H9 (cell line): Measurements from ENCODE around the gene TFRC. TPM values are rescaled to one million over a fixed set of nuclear protein-coding genes. Genes with fewer than 3 reads are reported as not detected.

Experiments used
- DNase-seq: peaks from one replicate; pipeline ENCODE4 v3.0.0-alpha.2; 2017
- H2AFZ ChIP-seq: one replicate; pipeline ENCODE4 v1.6.1; 2013; ENCODE audit warnings: mild to moderate bottlenecking, low read length, control low read depth, moderate library complexity
- H2AK5ac ChIP-seq: 2 replicates; pipeline ENCODE4 v1.6.1; 2013; ENCODE audit warnings: low read length, control low read depth, mixed read lengths; ENCODE audit not compliant: insufficient read length
- H2BK120ac ChIP-seq: one replicate; pipeline ENCODE4 v1.6.1; 2013; ENCODE audit warnings: low read depth, mild to moderate bottlenecking, low read length, control low read depth, inconsistent platforms; ENCODE audit not compliant: poor library complexity, severe bottlenecking
- H2BK12ac ChIP-seq: 2 replicates; pipeline ENCODE4 v1.6.1; 2013; ENCODE audit warnings: low read length, control low read depth, mixed read lengths, low read depth; ENCODE audit not compliant: insufficient read length
- H2BK15ac ChIP-seq: 2 replicates; pipeline ENCODE4 v1.6.1; 2013; ENCODE audit warnings: low read depth, low read length, control low read depth
- H2BK20ac ChIP-seq: one replicate; pipeline ENCODE4 v1.6.1; 2013; ENCODE audit warnings: low read depth, mild to moderate bottlenecking, low read length, control low read depth, inconsistent platforms; ENCODE audit not compliant: poor library complexity, severe bottlenecking
- H2BK5ac ChIP-seq: 2 replicates; pipeline ENCODE4 v1.6.1; 2013; ENCODE audit warnings: low read length, control low read depth, mixed read lengths; ENCODE audit not compliant: insufficient read length
- H3K14ac ChIP-seq: 2 replicates; pipeline ENCODE4 v1.6.1; 2013; ENCODE audit warnings: low read length, control low read depth; ENCODE audit not compliant: insufficient read depth
- H3K18ac ChIP-seq: 2 replicates; pipeline ENCODE4 v1.6.1; 2013; ENCODE audit warnings: low read depth, mild to moderate bottlenecking, mixed read lengths, low read length, control low read depth; ENCODE audit not compliant: insufficient read length
- H3K23ac ChIP-seq: 2 replicates; pipeline ENCODE4 v1.6.1; 2013; ENCODE audit warnings: low read length, control low read depth, mixed read lengths, low read depth; ENCODE audit not compliant: insufficient read length
- H3K23me2 ChIP-seq: 2 replicates; pipeline ENCODE4 v1.6.1; 2013; ENCODE audit warnings: low read depth, mild to moderate bottlenecking, mixed read lengths, low read length, control low read depth; ENCODE audit not compliant: insufficient read length, poor library complexity, severe bottlenecking
- H3K27ac ChIP-seq: 2 replicates; pipeline ENCODE4 v1.5.1; 2013; ENCODE audit warnings: low read length, control low read depth, mixed read lengths, low read depth; ENCODE audit not compliant: insufficient read length
- H3K27me3 ChIP-seq: 2 replicates; pipeline ENCODE4 v1.6.1; 2013; ENCODE audit warnings: low read length, control low read depth, inconsistent platforms; ENCODE audit not compliant: insufficient read depth
- H3K4ac ChIP-seq: 2 replicates; pipeline ENCODE4 v1.6.1; 2013; ENCODE audit warnings: low read depth, mild to moderate bottlenecking, control low read depth, inconsistent platforms, low read length, moderate library complexity
- H3K4me1 ChIP-seq: 2 replicates; pipeline ENCODE4 v1.6.1; 2013; ENCODE audit warnings: low read length, control low read depth, inconsistent platforms; ENCODE audit not compliant: insufficient read depth
- H3K4me2 ChIP-seq: 2 replicates; pipeline ENCODE4 v1.6.1; 2013; ENCODE audit warnings: low read length, control low read depth, mixed read lengths; ENCODE audit not compliant: insufficient read length, insufficient read depth
- H3K56ac ChIP-seq: 2 replicates; pipeline ENCODE4 v1.6.1; 2013; ENCODE audit warnings: low read depth, mild to moderate bottlenecking, mixed read lengths, low read length, control low read depth; ENCODE audit not compliant: insufficient read length
- H3K79me1 ChIP-seq: 2 replicates; pipeline ENCODE4 v1.6.1; 2013; ENCODE audit warnings: low read depth, mild to moderate bottlenecking, moderate library complexity, low read length, control low read depth, inconsistent platforms; ENCODE audit not compliant: insufficient read depth, poor library complexity, severe bottlenecking
- H3K79me2 ChIP-seq: 2 replicates; pipeline ENCODE4 v1.6.1; 2013; ENCODE audit warnings: low read length, control low read depth, inconsistent platforms; ENCODE audit not compliant: insufficient read depth
- H3K9ac ChIP-seq: 2 replicates; pipeline ENCODE4 v1.6.1; 2013; ENCODE audit warnings: low read length, control low read depth, mixed read lengths; ENCODE audit not compliant: insufficient read length; ENCODE audit errors: extremely low read depth
- H3K9me3 ChIP-seq: one replicate; pipeline ENCODE4 v1.6.1; 2013; ENCODE audit warnings: low read depth, low read length, inconsistent platforms; ENCODE audit not compliant: control insufficient read depth
- H3T11ph ChIP-seq: one replicate; pipeline ENCODE4 v1.6.1; 2013; ENCODE audit warnings: mild to moderate bottlenecking, low read length, control low read depth, inconsistent platforms
- H4K20me1 ChIP-seq: one replicate; pipeline ENCODE4 v1.6.1; 2013; ENCODE audit not compliant: control insufficient read depth, insufficient read length, insufficient read depth
- H4K5ac ChIP-seq: 2 replicates; pipeline ENCODE4 v1.6.1; 2013; ENCODE audit warnings: low read depth, mild to moderate bottlenecking, mixed read lengths, low read length, control low read depth; ENCODE audit not compliant: insufficient read length
- H4K8ac ChIP-seq: replicated peaks from 2 replicates; pipeline ENCODE4 v1.6.1; 2013; ENCODE audit warnings: low read length, control low read depth, mixed read lengths, low read depth; ENCODE audit not compliant: insufficient read length
- H4K91ac ChIP-seq: 2 replicates; pipeline ENCODE4 v1.6.1; 2013; ENCODE audit warnings: low read depth, mild to moderate bottlenecking, moderate library complexity, mixed read lengths, low read length, control low read depth; ENCODE audit not compliant: insufficient read length
- H3K27ac Mint-ChIP-seq, 3 experiments: 2 replicates in 2 of 3; 3 replicates in 1 of 3; pipeline ENCODE4 v1.8.0; 2020 to 2021; ENCODE audit warnings: mixed read lengths in 3 of 3, mild to moderate bottlenecking in 1 of 3, moderate library complexity in 1 of 3
- H3K27me3 Mint-ChIP-seq: 2 replicates; pipeline ENCODE4 v1.8.0; 2021; ENCODE audit warnings: low read depth, mild to moderate bottlenecking, moderate library complexity, mixed read lengths
- H3K36me3 Mint-ChIP-seq, 3 experiments: 2 replicates in 2 of 3; 3 replicates in 1 of 3; pipeline ENCODE4 v1.8.0; 2020 to 2021; ENCODE audit warnings: low read depth in 3 of 3, mixed read lengths in 3 of 3; ENCODE audit not compliant: insufficient read depth in 1 of 3
- H3K4me1 Mint-ChIP-seq, 2 experiments: 2 replicates each; pipeline ENCODE4 v1.8.0; 2020; ENCODE audit warnings: mixed read lengths in 2 of 2
- H3K4me3 Mint-ChIP-seq, 2 experiments: 2 replicates in 1 of 2; 3 replicates in 1 of 2; pipeline ENCODE4 v1.8.0; 2020 to 2021; ENCODE audit warnings: mild to moderate bottlenecking in 2 of 2, mixed read lengths in 2 of 2, moderate library complexity in 1 of 2
- H3K9me3 Mint-ChIP-seq, 2 experiments: 2 replicates in 1 of 2; 3 replicates in 1 of 2; pipeline ENCODE4 v1.8.0; 2020; ENCODE audit warnings: mild to moderate bottlenecking in 2 of 2, mixed read lengths in 2 of 2, moderate library complexity in 1 of 2
- WGBS: extraction: QIAGEN DNeasy Blood & Tissue Kit; methylation state at CpG from one replicate; pipeline ENCODE4 v1.1.7; 2013; ENCODE audit warnings: missing lambda C conversion rate, low lambda C conversion rate, mixed read lengths; ENCODE audit not compliant: insufficient read length; ENCODE audit errors: extremely low coverage; 5-methylcytosine and 5-hydroxymethylcytosine counted together
- total RNA-seq: library from RNA; stranded (reverse); gene quantifications from 2 replicates; pipeline ENCODE4 v1.2.1, GENCODE V29; 2021
- TF ChIP-seq, protein P1 (sequence below): fragments of 200-600 bp; sonication (generic); conservative IDR thresholded peaks from 3 replicates; pipeline ENCODE4 v1.8.0; 2021; ENCODE audit warnings: antibody characterized with exemption, mild to moderate bottlenecking

TFRC gene
- total RNA-seq, 1 experiment from 2014 or later, result 135 TPM

DNA sequence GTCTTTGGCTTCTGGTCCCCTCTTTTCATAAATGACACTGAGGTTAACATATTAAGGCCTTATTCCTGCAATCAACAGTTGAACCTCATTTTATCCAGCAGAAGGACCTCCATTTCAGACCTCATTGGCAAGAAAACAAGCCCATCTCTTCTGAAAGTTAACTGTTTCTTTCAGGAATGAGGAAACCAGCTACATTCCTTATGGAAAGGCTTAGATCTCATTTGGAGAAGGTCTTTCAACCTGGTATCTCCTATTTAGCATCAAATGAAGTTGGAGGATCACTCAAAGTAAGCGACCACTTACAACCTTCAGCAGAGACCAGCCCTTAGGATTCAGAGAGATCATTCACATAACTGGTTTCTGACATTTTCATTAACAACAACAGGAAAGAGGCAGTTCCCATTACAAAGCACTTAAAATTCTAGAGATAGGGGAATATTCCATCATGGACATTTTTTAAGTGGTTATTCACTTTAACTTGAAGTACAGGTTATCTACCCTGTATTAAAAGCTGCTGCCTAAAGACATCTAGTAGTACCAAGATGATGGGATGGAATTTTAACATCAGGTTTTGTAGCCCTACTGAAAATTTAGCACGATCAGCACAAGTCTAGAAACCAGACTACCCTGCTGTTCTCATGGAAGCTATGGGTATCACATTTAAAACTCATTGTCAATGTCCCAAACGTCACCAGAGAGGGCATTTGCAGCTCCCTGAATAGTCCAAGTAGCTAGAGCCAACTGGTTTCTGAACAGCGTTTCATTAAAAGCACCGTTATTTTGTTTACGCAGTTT, 30.4 kb downstream of the TFRC start:
- H3K9me3 ChIP-seq, result no peaks in the 10 kb centered on the region
- no peak overlapping the region for H2AFZ ChIP-seq
- H4K8ac ChIP-seq, result no peak overlapping the region
- Mint-ChIP-seq H3K27me3 (no peaks in the 10 kb centered on the region), H3K27ac (peak overlapping the region in 2 of 3 experiments; percentile 36 to 64; a peak in 2 of 7 replicates), H3K36me3 (peaks cover 43 to 83% (median 74%) of the 10 kb centered on the region in 3 experiments; a peak in 6 of 7 replicates), H3K9me3 (no peaks in the 10 kb centered on the region), H3K4me1 (no peaks in the 10 kb centered on the region; a peak in 1 of 4 replicates), H3K4me3 (no peak overlapping the region)
- no peak overlapping the region for H2AK5ac ChIP-seq
- no peaks in the 10 kb centered on the region for H3K27me3 ChIP-seq
- H3K9ac ChIP-seq, result no peak overlapping the region
- TF ChIP-seq, protein P1, sequence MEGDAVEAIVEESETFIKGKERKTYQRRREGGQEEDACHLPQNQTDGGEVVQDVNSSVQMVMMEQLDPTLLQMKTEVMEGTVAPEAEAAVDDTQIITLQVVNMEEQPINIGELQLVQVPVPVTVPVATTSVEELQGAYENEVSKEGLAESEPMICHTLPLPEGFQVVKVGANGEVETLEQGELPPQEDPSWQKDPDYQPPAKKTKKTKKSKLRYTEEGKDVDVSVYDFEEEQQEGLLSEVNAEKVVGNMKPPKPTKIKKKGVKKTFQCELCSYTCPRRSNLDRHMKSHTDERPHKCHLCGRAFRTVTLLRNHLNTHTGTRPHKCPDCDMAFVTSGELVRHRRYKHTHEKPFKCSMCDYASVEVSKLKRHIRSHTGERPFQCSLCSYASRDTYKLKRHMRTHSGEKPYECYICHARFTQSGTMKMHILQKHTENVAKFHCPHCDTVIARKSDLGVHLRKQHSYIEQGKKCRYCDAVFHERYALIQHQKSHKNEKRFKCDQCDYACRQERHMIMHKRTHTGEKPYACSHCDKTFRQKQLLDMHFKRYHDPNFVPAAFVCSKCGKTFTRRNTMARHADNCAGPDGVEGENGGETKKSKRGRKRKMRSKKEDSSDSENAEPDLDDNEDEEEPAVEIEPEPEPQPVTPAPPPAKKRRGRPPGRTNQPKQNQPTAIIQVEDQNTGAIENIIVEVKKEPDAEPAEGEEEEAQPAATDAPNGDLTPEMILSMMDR, result no peak
- no peak overlapping the region for H2BK12ac ChIP-seq
- no peak overlapping the region for H2BK20ac ChIP-seq
- no peaks in the 10 kb centered on the region for H3K79me2 ChIP-seq
- no peaks in the 10 kb centered on the region for H3K79me1 ChIP-seq
- H3T11ph ChIP-seq, result no peak overlapping the region
- H3K4me2 ChIP-seq, result no peak overlapping the region
- no peak overlapping the region for H3K4ac ChIP-seq
- H3K56ac ChIP-seq, result no peak overlapping the region
- DNase-seq, result no peak
- no CpG with 5 or more reads among the region's 6 CpGs for WGBS
- H3K4me1 ChIP-seq, result no peaks in the 10 kb centered on the region
- no peak overlapping the region for H3K14ac ChIP-seq
- H4K91ac ChIP-seq, result no peak overlapping the region
- no peak overlapping the region for H3K18ac ChIP-seq
- H2BK120ac ChIP-seq, result no peak overlapping the region
- H3K23me2 ChIP-seq, result no peaks in the 10 kb centered on the region
- H2BK15ac ChIP-seq, result no peak overlapping the region
- H3K23ac ChIP-seq, result no peak overlapping the region
- no peaks in the 10 kb centered on the region for H4K20me1 ChIP-seq
- H2BK5ac ChIP-seq, result no peak overlapping the region
- H3K27ac ChIP-seq, result no peak overlapping the region
- no peak overlapping the region for H4K5ac ChIP-seq
